DND-41 (cell line): Measurements from ENCODE around the gene HNRNPA2B1.
"Not testable (repeated sequence)": the region's sequence is repeated elsewhere in the genome, so short reads cannot be mapped to it uniquely, and the experiment has no call there.

Source experiments
- ATAC-seq: fragments of 200-7000 bp; cut with Tn5 transposase; 3 replicates; pipeline ENCODE4 v1.9.1; 2021; ENCODE audit warnings: low read depth; ENCODE audit not compliant: insufficient read depth
- DNase-seq: peaks from one replicate; pipeline ENCODE4 v3.0.0-alpha.2; 2020
- H2AFZ ChIP-seq: 2 replicates; pipeline ENCODE4 v1.6.0; 2012; ENCODE audit warnings: low read depth, low read length
- H3K27ac ChIP-seq: 2 replicates; pipeline ENCODE4 v1.5.1; 2012; ENCODE audit warnings: low read length, inconsistent platforms
- H3K27me3 ChIP-seq: fragments of 200-600 bp; sonication (generic); 2 replicates; pipeline ENCODE4 v1.6.0; 2012; ENCODE audit warnings: low read length, mild to moderate bottlenecking, inconsistent platforms; ENCODE audit not compliant: insufficient read depth, poor library complexity
- H3K36me3 ChIP-seq: 2 replicates; pipeline ENCODE4 v1.5.1; 2012; ENCODE audit warnings: low read length, inconsistent platforms; ENCODE audit not compliant: insufficient read depth
- H3K4me1 ChIP-seq: 2 replicates; pipeline ENCODE4 v1.5.1; 2012; ENCODE audit warnings: mild to moderate bottlenecking, low read length; ENCODE audit not compliant: insufficient read depth
- H3K4me2 ChIP-seq: 2 replicates; pipeline ENCODE4 v1.6.0; 2012; ENCODE audit warnings: mild to moderate bottlenecking, moderate library complexity, low read length, inconsistent platforms; ENCODE audit not compliant: insufficient read depth
- H3K4me3 ChIP-seq, 2 experiments: fragments of 200-600 bp in 1 of 2; shearing (Covaris generic) in 1 of 2; 2 replicates each; pipeline ENCODE4 v1.5.1; 2012 to 2016; ENCODE audit warnings: inconsistent platforms in 2 of 2, low read length in 2 of 2, mild to moderate bottlenecking in 2 of 2, low read depth in 1 of 2, moderate library complexity in 1 of 2
- H3K79me2 ChIP-seq: 2 replicates; pipeline ENCODE4 v1.6.0; 2012; ENCODE audit warnings: low read length, inconsistent platforms; ENCODE audit not compliant: insufficient read depth
- H3K9ac ChIP-seq: 2 replicates; pipeline ENCODE4 v1.6.0; 2012; ENCODE audit warnings: low read depth, mild to moderate bottlenecking, inconsistent platforms, low read length, moderate library complexity
- H3K9me3 ChIP-seq: 2 replicates; pipeline ENCODE4 v1.5.1; 2012; ENCODE audit warnings: low read length, moderate library complexity, mild to moderate bottlenecking, inconsistent platforms; ENCODE audit not compliant: insufficient read depth, severe bottlenecking
- H4K20me1 ChIP-seq: 2 replicates; pipeline ENCODE4 v1.6.0; 2012; ENCODE audit warnings: low read length; ENCODE audit not compliant: insufficient read depth
- CTCF ChIP-seq: IDR thresholded peaks from 2 replicates; pipeline ENCODE4 v1.5.1; 2012; ENCODE audit warnings: borderline replicate concordance, low read length, moderate library complexity, mild to moderate bottlenecking; ENCODE audit not compliant: poor library complexity, severe bottlenecking; ENCODE audit errors: extremely low read depth
- EZH2 ChIP-seq: IDR thresholded peaks from 3 replicates; pipeline ENCODE4 v1.6.1; 2012; ENCODE audit warnings: borderline replicate concordance, low read depth, mild to moderate bottlenecking, moderate library complexity, low read length, inconsistent platforms; ENCODE audit not compliant: severe bottlenecking

The HNRNPA2B1 gene

GRCh38 chr7:26185131-26185843 is 15.3 kb downstream of the HNRNPA2B1 start:
- peak; percentile 6; the same call in 2 of the 3 replicates for ATAC-seq

GRCh38 chr7:26184281-26185101 is 16.1 kb downstream of the HNRNPA2B1 start:
- H3K4me1 ChIP-seq, H3K27ac ChIP-seq, H3K9me3 ChIP-seq, H3K4me2 ChIP-seq, H3K9ac ChIP-seq, H3K4me3 ChIP-seq, H3K27me3 ChIP-seq, DNase-seq, H2AFZ ChIP-seq, ATAC-seq, H3K79me2 ChIP-seq: not testable (repeated sequence)
- Histone ChIP-seq H4K20me1 (peaks cover 36% of the 10 kb centered on the region), H3K36me3 (peaks cover 11% of the 10 kb centered on the region; the same call in 1 of the 2 replicates)

More at GRCh38 chr7:26185131-26185843, 15.3 kb downstream of the HNRNPA2B1 start:
- TF ChIP-seq CTCF (no peak), EZH2 (no peak)
- H3K4me1 ChIP-seq, result no peaks in the 10 kb centered on the region
- no peaks in the 10 kb centered on the region for H3K79me2 ChIP-seq
- no peak overlapping the region for H3K9ac ChIP-seq
- H4K20me1 ChIP-seq, result peaks cover 43% of the 10 kb centered on the region
- H3K9me3 ChIP-seq, result no peaks in the 10 kb centered on the region
- H2AFZ ChIP-seq, result no peak overlapping the region
- DNase-seq, result peak; percentile 24
- H3K4me2 ChIP-seq, result no peak overlapping the region
- no peak overlapping the region for H3K4me3 ChIP-seq
- no peak overlapping the region for H3K27ac ChIP-seq
- H3K27me3 ChIP-seq, result no peaks in the 10 kb centered on the region
- peaks cover 19% of the 10 kb centered on the region for H3K36me3 ChIP-seq

GRCh38 chr7:26183545-26184280 is 16.8 kb downstream of the HNRNPA2B1 start:
- H3K27me3 ChIP-seq, result no peaks in the 10 kb centered on the region
- no peak overlapping the region for H3K4me3 ChIP-seq
- H3K27ac ChIP-seq, result no peak overlapping the region
- no peak overlapping the region for H3K9ac ChIP-seq
- H3K4me2 ChIP-seq, result no peak overlapping the region
- no peaks in the 10 kb centered on the region for H3K79me2 ChIP-seq
- H2AFZ ChIP-seq, result no peak overlapping the region
- H3K4me1 ChIP-seq, result no peaks in the 10 kb centered on the region
- H3K9me3 ChIP-seq, result no peaks in the 10 kb centered on the region
- H4K20me1 ChIP-seq, result peaks cover 30% of the 10 kb centered on the region
- peaks cover 3% of the 10 kb centered on the region; the same call in 1 of the 2 replicates for H3K36me3 ChIP-seq
- ATAC-seq (no peak), DNase-seq (no peak)
- TF ChIP-seq CTCF, result no peak
- TF ChIP-seq EZH2, result no peak
